ENCODE results near the gene MAP7.
A peak's percentile ranks its signal among the peaks of the same experiment; 100 is the strongest.
"Not testable (repeated sequence)": the region's sequence is repeated elsewhere in the genome, so short reads cannot be mapped to it uniquely, and the experiment has no call there.

Gene MAP7

DNA sequence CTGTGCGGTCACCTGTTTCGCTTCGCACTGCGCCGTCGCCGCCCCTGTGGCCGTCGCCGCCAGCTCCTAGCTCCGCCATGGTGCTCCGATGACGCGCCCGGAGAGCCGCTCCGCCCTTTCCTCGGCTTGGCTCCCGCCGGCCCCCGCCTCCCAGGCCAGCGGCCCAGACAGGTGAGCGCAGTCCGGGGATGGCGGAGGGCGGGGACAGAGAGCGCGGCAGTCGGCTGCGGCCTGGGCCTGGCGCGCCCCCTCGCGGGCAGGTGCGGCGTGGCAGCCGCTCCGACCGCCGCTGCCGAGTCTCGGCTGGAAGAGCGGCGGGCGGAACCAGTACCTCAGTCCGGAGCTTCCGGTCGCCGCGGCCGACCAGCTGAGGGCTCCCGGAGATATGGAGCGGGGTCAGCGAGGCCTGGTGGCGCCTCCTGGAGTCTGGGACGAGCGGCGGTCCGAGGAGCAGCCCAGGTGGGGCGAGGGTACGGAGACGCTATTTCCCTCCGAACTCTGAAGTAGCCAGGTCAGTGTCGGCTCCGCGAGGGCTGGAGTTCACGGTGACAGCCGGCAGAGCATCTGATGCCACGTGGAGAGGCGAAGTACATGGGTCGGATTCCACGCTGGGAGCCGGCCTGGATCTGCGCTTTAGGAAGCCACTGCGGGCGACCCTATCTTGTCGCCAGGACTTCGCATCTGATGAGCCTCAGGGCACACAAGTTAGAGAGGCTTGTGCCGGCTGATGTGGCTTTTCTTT lies at the start of gene MAP7:
MAP7 (minus strand) TSS at position 93 of the 742 bp plus-strand sequence; CDS start at position 79, 14 bp downstream.
- peak; percentile 3 for DNase-seq

DNA sequence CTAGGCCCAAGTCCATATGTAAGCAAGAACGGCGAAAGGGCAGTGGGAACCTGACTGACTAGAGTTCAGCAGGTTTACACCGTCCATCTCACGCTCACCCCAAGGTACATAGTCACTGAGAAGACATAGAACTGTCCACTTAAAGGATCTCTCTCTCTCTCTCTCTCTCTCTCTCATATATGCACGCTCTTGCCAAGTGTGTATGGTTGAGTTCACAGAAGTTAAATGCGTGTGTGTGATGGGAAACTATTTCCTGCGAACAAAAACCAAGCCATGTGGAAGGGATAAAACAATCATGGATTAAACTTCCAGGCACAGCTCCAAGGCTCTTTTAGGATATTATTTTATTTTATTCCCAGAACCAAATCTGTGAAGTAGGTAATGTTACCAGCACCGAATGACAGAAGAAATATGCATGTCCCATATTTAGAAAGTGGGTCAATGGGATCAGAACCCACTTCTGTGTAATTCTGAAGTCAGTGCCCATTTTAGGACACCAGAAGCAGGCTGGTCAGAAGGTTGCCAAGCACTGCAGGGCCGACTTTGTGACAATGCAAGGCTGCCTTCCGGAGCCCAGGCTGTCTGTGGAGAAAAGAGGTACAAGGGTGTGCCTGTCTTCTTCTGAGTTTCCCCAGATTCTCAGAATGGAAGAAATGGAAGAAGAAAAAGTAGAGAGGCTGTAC lies 49.2 kb upstream of the MAP7 start:
- DNase-seq: no peak

DNA sequence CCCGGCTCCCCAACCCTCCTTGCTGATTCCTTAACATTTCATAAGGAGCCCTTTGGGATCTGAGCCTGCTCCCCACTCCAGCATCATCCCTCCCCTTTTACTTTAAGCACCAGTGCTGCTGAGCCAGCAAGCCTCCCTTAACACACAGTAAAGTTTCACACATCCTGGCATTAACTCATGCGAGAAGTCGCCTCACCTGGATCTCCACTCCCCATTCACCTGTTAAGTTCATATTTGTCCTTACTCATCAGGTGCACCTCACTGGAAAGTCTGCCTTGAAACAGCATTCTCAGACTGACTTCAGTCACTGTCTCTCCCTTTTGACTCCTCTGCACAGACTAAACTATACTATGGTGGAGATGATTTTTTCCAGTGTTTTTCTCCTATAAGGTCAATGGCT lies 47.8 kb upstream of the MAP7 start:
- no peak for DNase-seq

DNA sequence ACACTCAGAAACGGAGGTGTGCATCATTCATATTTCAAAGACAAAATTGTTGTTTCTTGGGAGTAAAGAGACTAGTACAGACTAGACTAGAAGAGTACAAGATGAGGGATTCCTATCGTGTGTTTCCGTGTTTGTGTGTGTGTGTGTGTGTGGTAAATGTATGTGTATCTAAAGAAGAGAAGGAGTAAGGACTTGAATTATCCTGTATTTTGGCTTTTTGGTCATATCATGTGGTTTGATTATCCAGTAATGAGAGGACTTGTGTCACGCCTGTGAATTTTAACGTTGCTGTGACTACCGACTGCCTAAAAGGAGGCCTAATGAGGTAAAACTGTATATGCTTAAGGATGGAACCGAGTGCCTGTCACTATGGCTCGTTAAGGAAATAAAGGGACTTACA lies 44.4 kb upstream of the MAP7 start:
- DNase-seq: no peak

DNA sequence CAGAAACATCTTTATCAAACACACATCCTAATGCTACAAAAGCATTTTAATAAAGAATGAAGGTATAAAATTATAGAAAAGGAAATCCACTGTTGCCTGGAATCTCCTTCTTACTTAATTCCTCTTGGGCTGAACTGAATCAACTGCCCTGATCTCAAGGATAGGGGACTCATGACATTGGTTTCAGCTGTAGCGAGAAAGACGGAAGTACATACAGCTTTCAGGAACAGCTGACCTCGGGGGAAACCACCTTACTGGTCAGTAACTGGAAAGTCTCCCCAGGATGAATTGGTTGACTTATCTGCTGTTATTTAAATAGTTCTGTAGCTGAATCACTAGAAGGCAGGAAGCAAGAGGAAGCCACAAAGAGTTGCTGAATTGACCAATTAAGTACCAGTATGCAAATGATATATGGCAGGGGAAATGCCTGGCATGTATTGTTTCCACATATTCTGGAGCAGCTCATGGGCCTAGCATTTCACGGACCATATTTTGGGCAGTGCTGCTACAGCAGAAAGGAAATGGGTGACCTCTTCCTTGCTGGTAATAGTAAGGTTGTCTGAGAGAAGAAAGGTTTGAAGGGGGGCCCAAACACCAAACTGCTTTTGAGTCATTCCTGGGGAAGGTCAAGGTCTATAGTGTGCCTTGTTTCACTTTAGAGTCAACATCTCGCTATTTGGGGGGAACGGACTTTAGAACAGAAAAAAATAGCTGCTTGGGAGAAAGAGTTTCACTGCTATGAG lies 43.7 kb upstream of the MAP7 start:
- peak; percentile 100 for DNase-seq

DNA sequence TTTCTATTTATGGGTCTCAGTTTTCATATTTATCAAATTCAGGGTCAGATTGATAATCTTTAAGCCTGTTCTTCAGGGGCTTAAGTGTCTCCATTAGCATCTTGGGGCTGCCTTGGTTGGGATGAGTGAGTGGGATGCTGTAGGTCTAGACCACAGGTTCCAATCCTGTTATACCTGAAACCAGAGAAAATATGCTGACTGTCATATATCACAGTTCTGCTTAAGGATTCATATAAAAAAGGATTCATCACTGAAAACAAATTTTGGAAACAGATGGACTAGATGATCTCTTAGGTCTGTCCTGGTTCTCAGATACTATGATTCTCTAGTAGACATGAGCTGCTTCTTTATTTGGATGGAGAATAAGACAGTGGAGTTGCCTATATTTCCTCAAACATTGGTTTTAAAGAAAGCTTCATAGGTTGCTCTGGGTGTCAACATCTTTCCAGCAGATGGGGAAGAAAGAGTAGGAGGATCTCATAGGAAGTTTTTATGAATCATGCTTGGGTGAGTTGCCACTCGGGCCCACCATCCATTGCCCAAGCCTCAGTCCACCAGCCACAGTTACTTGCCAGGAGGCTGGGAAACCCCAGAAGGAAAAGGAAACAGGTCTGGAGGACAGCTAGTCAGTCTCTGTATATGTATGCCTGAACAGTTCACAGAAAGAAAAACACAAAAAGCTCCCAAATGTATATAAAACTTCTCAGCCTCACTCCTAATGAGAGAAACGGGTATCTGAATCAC lies 42.9 kb upstream of the MAP7 start:
- DNase-seq: peak; percentile 77

DNA sequence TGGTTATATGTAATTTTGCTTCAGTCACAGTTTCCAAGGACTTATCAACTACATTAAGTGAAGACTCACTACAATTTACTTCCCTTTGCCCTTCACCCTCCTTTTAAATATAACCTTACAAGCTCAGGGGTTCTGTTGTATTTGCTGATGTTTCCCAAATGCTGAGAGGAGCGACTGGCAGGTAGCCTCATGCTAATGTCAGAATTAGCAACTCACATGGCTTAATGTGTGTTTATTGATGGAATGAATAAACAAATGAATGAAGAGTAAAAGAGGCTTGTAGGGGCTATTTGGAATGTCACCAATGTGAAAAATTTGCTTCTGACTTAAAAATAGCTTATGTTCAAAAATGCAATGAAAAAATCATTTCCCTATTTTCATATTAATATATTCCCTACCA lies 41.4 kb upstream of the MAP7 start:
- DNase-seq: no peak

DNA sequence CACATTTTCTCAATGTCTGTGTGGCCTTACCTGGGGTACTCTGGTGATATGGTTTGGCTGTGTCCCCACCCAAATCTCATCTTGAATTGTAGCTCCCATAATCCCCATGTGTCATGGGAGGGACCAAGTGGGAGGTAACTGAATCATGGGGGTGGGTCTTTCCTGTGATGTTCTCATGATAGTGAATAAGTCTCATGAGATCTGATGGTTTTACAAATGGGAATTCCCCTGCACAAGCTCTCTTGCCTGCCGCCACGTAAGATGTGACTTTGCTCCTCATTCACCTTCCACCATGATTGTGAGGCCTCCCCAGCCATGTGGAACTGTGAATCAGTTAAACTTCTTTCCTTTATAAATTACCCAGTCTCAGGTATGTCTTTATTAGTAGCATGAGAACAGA lies 40.6 kb upstream of the MAP7 start:
- DNase-seq: not testable (repeated sequence)

DNA sequence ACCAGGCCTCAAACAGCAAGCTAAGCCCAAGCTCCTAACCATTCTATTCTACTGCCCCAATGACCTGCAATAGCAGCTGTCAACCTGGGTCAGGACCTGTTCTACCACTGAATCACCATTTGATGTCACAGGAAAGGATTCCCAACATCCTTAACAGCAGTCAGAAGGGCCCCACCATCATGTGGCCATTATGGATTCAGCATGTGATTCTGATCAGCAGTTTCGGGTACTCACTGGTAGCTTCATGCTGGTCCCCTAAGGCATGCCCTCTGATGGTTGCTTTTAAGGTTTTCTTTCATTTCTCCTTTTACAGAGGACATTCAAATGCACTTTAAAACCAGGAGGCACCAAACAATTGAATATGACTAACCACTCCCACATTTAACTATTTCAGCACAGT lies 37.3 kb upstream of the MAP7 start:
- peak; percentile 29 for DNase-seq

DNA sequence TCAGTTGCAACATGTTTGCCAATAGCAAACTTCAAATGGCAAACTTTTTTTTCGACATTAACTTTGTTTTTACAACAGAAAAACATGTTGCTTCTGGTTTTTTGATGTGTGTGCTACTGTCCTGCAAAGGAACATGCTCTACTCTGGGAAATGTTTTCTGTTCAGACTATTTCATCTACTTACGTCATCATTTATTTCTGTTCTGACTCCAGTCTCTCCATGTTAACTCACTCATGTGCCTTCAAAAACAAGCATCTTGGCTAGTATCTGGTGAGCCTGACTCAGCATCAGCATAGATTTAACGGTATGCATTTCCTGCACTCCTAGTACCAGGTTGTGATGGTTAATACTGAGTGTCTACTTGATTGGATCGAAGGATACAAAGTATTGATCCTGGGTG lies 36.1 kb upstream of the MAP7 start:
- peak; percentile 90 for DNase-seq

DNA sequence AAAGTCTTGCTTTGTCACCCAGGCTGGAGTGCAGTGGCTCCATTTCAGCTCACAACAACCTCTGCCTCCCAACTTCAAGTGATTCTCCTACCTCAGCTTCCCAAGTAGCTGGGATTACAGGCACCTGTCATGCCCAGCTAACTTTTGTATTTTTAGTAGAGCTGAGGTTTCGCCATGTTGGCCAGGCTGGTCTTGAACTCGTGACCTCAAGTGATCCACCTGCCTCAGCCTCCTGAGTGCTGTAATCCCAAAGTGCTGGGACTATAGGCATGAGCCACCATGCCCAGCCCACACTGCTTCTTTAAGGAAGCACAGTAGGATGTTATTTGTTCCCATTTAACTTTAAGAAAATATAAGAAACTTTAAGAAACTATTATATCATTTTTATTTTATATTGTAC lies 35.3 kb upstream of the MAP7 start:
- DNase-seq: not testable (repeated sequence)

DNA sequence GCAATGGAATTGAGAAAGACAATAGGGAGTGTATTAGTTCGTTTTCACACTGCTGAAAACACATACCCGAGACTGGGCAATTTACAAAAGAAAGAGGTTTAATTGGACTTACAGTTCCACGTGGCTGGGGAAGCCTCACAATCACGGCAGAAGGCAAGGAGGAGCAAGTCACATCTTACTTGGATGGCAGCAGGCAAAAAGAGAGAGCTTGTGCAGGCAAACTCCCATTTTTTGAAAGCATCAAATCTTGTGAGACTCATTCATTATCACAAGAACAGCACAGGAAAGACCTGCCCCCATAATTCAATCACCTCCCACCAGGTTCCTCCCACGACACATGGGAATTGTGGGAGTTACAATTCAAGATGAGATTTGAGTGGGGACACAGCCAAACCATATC lies 34.1 kb upstream of the MAP7 start:
- not testable (repeated sequence) for DNase-seq

DNA sequence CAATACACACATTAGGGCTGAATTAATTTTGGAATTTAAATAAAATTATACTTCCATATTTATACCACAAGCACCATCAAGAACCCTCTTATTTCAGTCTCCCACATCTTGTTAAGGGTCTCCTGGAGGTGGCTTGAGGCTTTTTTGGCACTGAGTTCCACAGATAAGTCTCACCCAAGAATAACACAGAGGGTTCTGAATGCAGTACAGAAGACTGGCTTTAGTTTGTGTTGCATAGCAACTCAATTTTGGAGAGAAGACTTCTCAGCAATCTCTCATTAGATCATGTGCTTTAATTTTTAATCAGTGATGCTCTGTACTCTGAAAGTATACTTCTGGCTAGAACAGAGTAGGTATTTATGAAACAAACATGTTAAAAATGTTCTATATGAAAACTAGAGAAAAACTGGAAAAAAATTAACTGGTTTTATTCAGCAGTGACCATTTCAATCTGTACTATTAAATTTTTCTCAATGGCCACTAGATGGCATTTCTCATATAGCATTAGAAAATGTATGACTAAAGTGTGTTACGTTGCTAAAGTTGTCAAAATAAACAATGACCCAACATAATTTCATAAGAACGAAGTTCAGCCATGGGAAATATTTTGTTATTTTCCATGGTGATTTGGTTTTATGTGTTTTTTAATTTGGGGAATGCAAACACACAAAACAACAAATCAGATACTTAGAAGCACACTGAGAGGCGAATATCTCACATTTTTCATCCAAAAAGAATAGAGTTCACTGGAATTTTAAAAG lies 32.7 kb upstream of the MAP7 start:
- peak; percentile 88 for DNase-seq

DNA sequence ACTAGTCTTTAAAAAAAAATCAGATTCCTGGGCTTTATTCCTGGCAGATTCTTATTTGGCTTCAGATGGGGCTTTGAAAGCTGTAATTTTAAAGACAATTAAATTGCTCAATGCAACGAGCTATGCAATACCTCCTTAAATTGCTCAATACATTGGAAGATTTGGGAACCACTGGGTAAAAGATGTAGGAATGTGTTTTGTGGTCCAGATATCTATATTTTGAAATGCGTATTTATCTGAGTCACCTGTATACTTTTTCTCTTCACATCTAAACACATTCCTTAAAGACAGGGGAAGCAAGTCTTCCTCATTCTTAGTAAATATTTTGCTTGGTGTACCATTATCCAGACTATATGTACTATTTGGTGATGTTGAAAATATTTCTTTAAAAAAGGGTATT lies 29.6 kb upstream of the MAP7 start:
- peak; percentile 59 for DNase-seq

DNA sequence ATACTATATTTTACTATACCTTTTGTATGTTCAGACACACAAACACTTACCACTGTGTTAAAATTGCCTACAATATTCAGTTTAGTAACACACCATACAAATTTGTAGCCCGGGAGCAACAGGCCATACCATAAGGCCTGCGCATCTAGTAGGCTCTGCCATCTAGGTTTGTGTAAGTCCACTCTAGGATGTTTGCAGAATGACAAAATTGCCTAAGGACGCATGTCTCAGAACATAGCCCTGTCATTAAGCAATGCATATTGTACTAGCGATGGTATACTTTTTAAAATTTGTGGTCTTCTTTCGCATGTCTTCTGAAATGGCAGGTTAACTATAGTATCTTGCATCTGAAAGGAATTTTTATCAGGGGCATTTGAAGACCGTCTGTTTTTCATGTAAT lies 26.6 kb upstream of the MAP7 start:
- no peak for DNase-seq

DNA sequence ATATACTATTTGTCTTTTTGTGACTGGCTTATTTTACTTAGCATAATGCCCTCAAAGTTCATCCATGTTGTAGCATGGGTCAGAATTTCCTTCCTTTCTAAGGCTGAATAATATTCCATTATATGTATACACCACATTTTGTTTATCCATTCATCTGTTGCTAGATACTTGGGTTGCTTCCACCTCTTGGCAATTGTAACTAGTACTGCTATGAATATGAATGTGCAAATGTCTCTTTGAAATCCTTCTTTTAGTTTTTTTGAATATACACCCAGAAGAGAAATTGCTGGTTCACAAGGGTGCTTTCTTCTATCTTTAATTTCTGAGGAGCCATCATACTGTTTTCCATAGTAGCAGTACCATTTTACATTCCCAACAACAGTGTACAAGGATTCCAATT lies 21.3 kb upstream of the MAP7 start:
- no peak for DNase-seq

DNA sequence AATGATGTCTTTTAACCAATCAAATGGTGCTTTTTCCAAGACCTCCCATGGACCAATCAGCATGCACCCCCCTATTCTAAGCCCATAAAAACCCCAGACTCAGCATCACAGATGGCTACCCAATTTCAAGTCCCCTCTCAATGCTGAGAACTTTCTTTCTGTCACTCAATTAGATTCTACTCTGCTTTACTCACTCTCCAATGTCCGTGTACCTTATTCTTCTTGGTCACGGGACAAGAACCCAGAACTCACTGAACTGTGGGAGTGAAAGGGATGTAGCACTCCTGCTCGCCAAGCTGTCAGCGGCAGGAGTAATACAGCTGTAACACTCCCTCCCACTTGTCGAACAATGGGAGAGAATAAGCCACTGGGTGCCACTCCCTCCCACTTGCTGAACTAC lies 20.8 kb upstream of the MAP7 start:
- DNase-seq: no peak

DNA sequence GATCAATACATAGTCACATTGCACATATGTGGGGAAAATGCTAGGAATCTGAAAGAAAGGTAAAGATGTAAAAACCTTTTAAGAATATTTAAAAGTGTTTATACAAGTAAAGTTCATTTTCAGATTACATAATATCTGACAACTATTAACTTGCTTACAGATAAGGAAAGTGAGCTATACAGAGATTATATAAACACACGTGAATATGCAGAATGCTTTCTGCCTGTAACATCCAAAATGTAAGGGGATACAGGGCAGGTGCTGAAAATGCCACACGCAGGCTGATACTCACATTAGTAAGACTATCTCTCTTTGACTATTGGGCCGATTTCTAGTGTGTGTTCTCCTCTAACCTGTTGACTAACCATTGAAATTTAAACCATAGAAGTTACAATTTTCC lies 17.9 kb upstream of the MAP7 start:
- no peak for DNase-seq

DNA sequence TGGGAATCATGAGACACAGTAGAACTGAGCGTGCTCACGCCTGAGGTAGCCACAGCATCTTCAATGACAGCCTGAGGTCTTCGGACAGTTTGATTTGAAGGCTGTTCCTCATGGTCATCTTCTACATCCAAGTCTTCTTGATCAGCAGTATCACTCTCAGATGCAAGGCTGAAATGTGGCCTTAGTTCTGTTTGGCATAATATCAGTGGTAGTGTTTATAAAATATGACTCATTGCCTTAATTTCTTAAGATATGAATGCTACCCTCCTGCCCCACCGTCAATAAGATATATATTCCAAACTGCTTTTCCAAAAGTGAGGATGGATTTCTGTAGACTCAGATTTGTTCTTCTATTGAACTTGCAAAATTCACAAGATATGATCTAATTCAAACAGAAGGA lies 17.5 kb upstream of the MAP7 start:
- no peak for DNase-seq

DNA sequence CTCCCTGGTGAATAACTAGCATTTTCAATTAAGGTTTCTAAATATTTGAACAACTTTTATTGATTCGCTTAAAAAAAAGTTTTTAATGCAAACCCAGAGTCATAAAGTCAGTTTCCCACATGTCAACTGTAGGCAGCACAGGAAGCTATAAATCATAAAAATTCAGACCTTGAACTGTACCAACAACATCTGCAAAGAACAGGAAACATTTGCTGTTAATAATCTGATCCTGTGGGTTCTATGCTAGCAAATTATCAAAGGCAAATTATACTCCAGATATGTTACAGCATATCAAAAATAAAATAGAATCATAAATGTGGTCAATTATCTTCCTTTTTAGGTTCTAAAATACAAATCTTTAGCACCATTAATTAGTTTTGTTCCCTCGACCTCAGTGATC lies 16.6 kb upstream of the MAP7 start:
- no peak for DNase-seq

DNA sequence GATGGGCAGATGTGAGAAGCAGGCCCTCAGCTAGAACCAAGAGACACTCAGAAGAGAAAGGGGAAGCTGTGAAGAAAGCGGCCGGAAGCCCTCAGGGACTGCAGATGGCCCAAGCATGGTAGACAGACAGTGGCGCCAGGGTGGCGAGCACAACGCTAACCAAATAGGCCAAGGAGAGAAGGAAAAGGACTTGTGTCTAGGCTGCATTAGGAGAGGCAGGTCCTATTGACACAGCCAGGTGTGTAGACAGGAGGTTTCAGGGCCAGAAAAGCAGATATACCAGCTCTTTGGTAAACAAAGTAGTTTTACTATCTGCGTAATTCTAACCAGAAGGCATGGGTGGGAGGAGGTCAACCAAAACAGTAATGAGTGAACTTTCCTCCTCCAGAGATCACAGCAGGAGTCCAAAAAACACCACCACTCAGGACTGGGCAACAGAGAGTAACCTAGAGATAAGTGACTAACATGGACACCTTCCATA lies 15.8 kb upstream of the MAP7 start:
- DNase-seq: no peak

DNA sequence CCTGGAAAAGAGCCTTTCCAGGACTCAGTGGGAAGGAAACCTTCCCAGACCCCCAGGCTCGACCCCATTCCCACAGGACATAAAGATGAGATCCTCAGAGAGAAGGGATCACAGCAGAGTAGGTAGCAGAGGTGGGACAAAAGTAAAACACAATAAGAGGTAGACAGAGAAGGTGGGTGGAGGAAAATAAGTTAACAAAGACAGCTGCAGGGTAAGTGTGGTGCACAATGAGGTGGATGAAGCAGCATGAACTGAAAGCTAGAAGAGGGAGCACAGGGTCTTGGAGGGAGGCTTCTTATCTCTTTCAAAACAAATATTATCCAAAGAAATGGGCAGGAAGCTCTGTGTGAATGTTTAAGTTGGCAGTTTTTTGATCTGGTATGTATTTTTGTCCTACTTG lies 14.0 kb upstream of the MAP7 start:
- DNase-seq: no peak

All from HCEC 1CT (cell line).